H1 (cell line): ENCODE data around the gene SESN3. TPM values are rescaled to one million over a fixed set of nuclear protein-coding genes. Genes with fewer than 3 reads are reported as not detected.

Source experiments
- CTCF ChIA-PET: fragments of 300-600 bp; sonication (Branson Sonifier 250); formaldehyde crosslinking; loops from one replicate; lab custom pipeline; 2021; ENCODE audit not compliant: partially characterized antibody; lab: Charles Lee
- POLR2A ChIA-PET: fragments of 300-600 bp; sonication (Branson Sonifier 250); formaldehyde crosslinking; loops from one replicate; lab custom pipeline; 2021; ENCODE audit warnings: inconsistent platforms; ENCODE audit not compliant: partially characterized antibody; lab: Charles Lee
- DNase-seq, 2 experiments: peaks; one replicate each; pipeline versions ENCODE4 v3.0.0 to v3.0.0-alpha.2; 2010 to 2022; ENCODE audit warnings: low spot score in 2 of 2, low read depth in 1 of 2, mixed read lengths in 1 of 2
- FAIRE-seq: peaks from 2 replicates; lab custom pipeline; 2011; peaks lifted over from hg19 to GRCh38; lab: Jason Lieb, UNC
- H2AFZ ChIP-seq: 2 replicates; pipeline ENCODE4 v1.8.1; 2012; ENCODE audit warnings: low read length, inconsistent platforms
- H2AK5ac ChIP-seq: 2 replicates; pipeline ENCODE4 v1.6.1; 2013; ENCODE audit warnings: low read depth, low read length
- H2BK120ac ChIP-seq: replicated peaks from 2 replicates; pipeline ENCODE3; 2013; ENCODE audit warnings: low read depth, low read length, inconsistent platforms
- H2BK12ac ChIP-seq: 2 replicates; pipeline ENCODE4 v1.6.1; 2013; ENCODE audit warnings: low read depth, low read length
- H2BK15ac ChIP-seq: 2 replicates; pipeline ENCODE4 v1.6.1; 2013; ENCODE audit warnings: low read length
- H2BK20ac ChIP-seq: 2 replicates; pipeline ENCODE4 v1.6.1; 2013; ENCODE audit warnings: low read length
- H2BK5ac ChIP-seq: 2 replicates; pipeline ENCODE4 v1.6.1; 2013; ENCODE audit warnings: low read depth, low read length
- H3K14ac ChIP-seq: 2 replicates; pipeline ENCODE4 v1.6.1; 2013; ENCODE audit warnings: inconsistent platforms; ENCODE audit not compliant: insufficient read length
- H3K18ac ChIP-seq: 2 replicates; pipeline ENCODE4 v1.6.1; 2013; ENCODE audit warnings: low read length; ENCODE audit errors: extremely low read depth
- H3K23ac ChIP-seq: 2 replicates; pipeline ENCODE4 v1.6.1; 2013; ENCODE audit warnings: inconsistent platforms; ENCODE audit not compliant: insufficient read length
- H3K23me2 ChIP-seq: 2 replicates; pipeline ENCODE4 v1.6.1; 2013; ENCODE audit warnings: low read depth, low read length
- H3K27ac ChIP-seq: 2 replicates; pipeline ENCODE4 v1.6.1; 2011; ENCODE audit warnings: low read depth, low read length, inconsistent platforms
- H3K27me3 ChIP-seq, 4 experiments: replicated peaks in 1 of 4; 1 replicate in 1 of 4; 2 replicates in 3 of 4; pipeline versions ENCODE4 v1.6.1 to v1.8.1; 2011 to 2013; ENCODE audit warnings: low read length in 3 of 4, mild to moderate bottlenecking in 3 of 4, inconsistent platforms in 2 of 4, mixed read lengths in 2 of 4, moderate library complexity in 1 of 4; ENCODE audit not compliant: control insufficient read depth in 3 of 4, insufficient read depth in 3 of 4; ENCODE audit errors: extremely low read depth in 1 of 4
- H3K36me3 ChIP-seq, 4 experiments: 2 replicates each; pipeline versions ENCODE4 v1.6.1 to v1.8.1; 2011 to 2013; ENCODE audit warnings: mild to moderate bottlenecking in 4 of 4, low read length in 3 of 4, moderate library complexity in 2 of 4, control low read depth in 1 of 4, inconsistent platforms in 1 of 4; ENCODE audit not compliant: insufficient read depth in 4 of 4, control insufficient read depth in 2 of 4
- H3K4ac ChIP-seq: replicated peaks from 2 replicates; pipeline ENCODE3; 2013; ENCODE audit warnings: low read length, low read depth, mixed read lengths, inconsistent platforms; ENCODE audit not compliant: insufficient read length
- H3K4me1 ChIP-seq, 4 experiments: replicated peaks in 1 of 4; 1 replicate in 1 of 4; 2 replicates in 3 of 4; pipeline versions ENCODE4 v1.6.1 to v1.8.1; 2011 to 2013; ENCODE audit warnings: low read length in 3 of 4, inconsistent platforms in 2 of 4, mixed read lengths in 1 of 4; ENCODE audit not compliant: insufficient read depth in 4 of 4, control insufficient read depth in 3 of 4
- H3K4me2 ChIP-seq, 2 experiments: 2 replicates each; pipeline versions ENCODE4 v1.6.1 to v1.8.1; 2011 to 2013; ENCODE audit warnings: low read depth in 2 of 2, low read length in 2 of 2, control low read depth in 1 of 2, inconsistent platforms in 1 of 2, mild to moderate bottlenecking in 1 of 2; ENCODE audit not compliant: insufficient read depth in 1 of 2
- H3K4me3 ChIP-seq, 4 experiments: fragments of 200-600, 300-600 bp in 1 of 4; sonication (generic), shearing (Covaris generic), sonication (Bioruptor Twin) in 1 of 4; 2 replicates each; pipeline versions ENCODE4 v1.5.1 to v1.8.1; 2011 to 2016; ENCODE audit warnings: low read length in 4 of 4, low read depth in 3 of 4, control low read depth in 2 of 4, inconsistent platforms in 2 of 4, mild to moderate bottlenecking in 2 of 4, mixed read lengths in 1 of 4, moderate library complexity in 1 of 4; ENCODE audit not compliant: insufficient read depth in 2 of 4; ENCODE audit errors: extremely low read depth in 1 of 4
- H3K56ac ChIP-seq: replicated peaks from 2 replicates; pipeline ENCODE3; 2013; ENCODE audit warnings: low read depth, mild to moderate bottlenecking, mixed read lengths, low read length, inconsistent platforms; ENCODE audit not compliant: insufficient read length
- H3K79me1 ChIP-seq: 2 replicates; pipeline ENCODE4 v1.6.1; 2013; ENCODE audit warnings: low read depth, low read length, control low read depth
- H3K79me2 ChIP-seq, 2 experiments: 2 replicates each; pipeline versions ENCODE4 v1.6.1 to v1.8.1; 2012 to 2013; ENCODE audit warnings: low read length in 2 of 2, mild to moderate bottlenecking in 2 of 2, inconsistent platforms in 1 of 2; ENCODE audit not compliant: insufficient read depth in 2 of 2, control insufficient read depth in 1 of 2
- H3K9ac ChIP-seq, 4 experiments: replicated peaks in 1 of 4; 1 replicate in 1 of 4; 2 replicates in 3 of 4; pipeline versions ENCODE4 v1.6.1 to v1.8.1; 2011 to 2013; ENCODE audit warnings: low read depth in 3 of 4, low read length in 3 of 4, control low read depth in 2 of 4, mild to moderate bottlenecking in 2 of 4, moderate library complexity in 2 of 4, inconsistent platforms in 1 of 4; ENCODE audit errors: extremely low read depth in 1 of 4
- H3K9me3 ChIP-seq, 2 experiments: 2 replicates each; pipeline versions ENCODE4 v1.6.1 to v1.8.1; 2012 to 2013; ENCODE audit warnings: mild to moderate bottlenecking in 2 of 2, moderate library complexity in 2 of 2, control low read depth in 1 of 2, inconsistent platforms in 1 of 2, low read depth in 1 of 2, low read length in 1 of 2, mixed read lengths in 1 of 2; ENCODE audit not compliant: insufficient read depth in 2 of 2
- H4K20me1 ChIP-seq, 2 experiments: replicated peaks in 1 of 2; 2 replicates each; pipeline versions ENCODE3 to v1.8.1; 2011 to 2013; ENCODE audit warnings: inconsistent platforms in 2 of 2, low read length in 2 of 2, mild to moderate bottlenecking in 1 of 2; ENCODE audit not compliant: insufficient read depth in 2 of 2, control insufficient read depth in 1 of 2
- H4K5ac ChIP-seq: 2 replicates; pipeline ENCODE4 v1.6.1; 2013; ENCODE audit warnings: low read length, low read depth, mixed read lengths, inconsistent platforms; ENCODE audit not compliant: insufficient read length
- H4K8ac ChIP-seq: 2 replicates; pipeline ENCODE4 v1.8.0; 2013; ENCODE audit warnings: mild to moderate bottlenecking, moderate library complexity, low read length, inconsistent platforms; ENCODE audit not compliant: insufficient read depth; ENCODE audit errors: extremely low read depth
- H4K91ac ChIP-seq: replicated peaks from 2 replicates; pipeline ENCODE3; 2013; ENCODE audit warnings: low read length, mixed read lengths, inconsistent platforms; ENCODE audit not compliant: insufficient read length
- ASH2L ChIP-seq: fragments of 200-600, 300-600 bp; sonication (generic); IDR thresholded peaks from one replicate; pipeline ENCODE4 v1.7.1; 2017; ENCODE audit warnings: low read length
- MAX ChIP-seq: IDR thresholded peaks from 2 replicates; pipeline ENCODE4 v1.6.1; 2012; ENCODE audit warnings: inconsistent platforms
- WGBS, 2 experiments: shearing (Covaris generic) in 1 of 2; methylation state at CpG; one replicate each; pipeline versions ENCODE4 v1.1.6 to v1.1.7; 2013 to 2015; ENCODE audit warnings: low lambda C conversion rate in 2 of 2, mixed read lengths in 2 of 2, inconsistent platforms in 1 of 2, low coverage in 1 of 2, missing lambda C conversion rate in 1 of 2; ENCODE audit not compliant: insufficient replicate concordance in 2 of 2, insufficient coverage in 1 of 2, insufficient read length in 1 of 2; ENCODE audit errors: extremely low coverage in 1 of 2, missing lambda C conversion rate in 1 of 2; 5-methylcytosine and 5-hydroxymethylcytosine counted together
- polyA plus RNA-seq, 7 experiments: library from polyadenylated mRNA; depleted of rRNA in 3 of 7; stranded (reverse) in 5 of 7; unstranded in 2 of 7; fragments of >200 nt in 5 of 7; fragments of 200-250 nt in 2 of 7; gene quantifications; 1 replicate in 5 of 7; 2 replicates in 1 of 7; 4 replicates in 1 of 7; pipeline versions ENCODE4 v1.2.1 to v1.2.3, GENCODE V29; 2011 to 2013; ENCODE audit warnings: missing spikeins in 2 of 7, mixed read lengths in 2 of 7
- total RNA-seq: library from RNA; stranded (reverse); fragmentation: NEBNext Ultra II Directional; extraction: Animal tissue kit (Norgen Biotek cat#: 25700); gene quantifications from 2 replicates; pipeline ENCODE4 v1.2.1, GENCODE V29; 2021

The SESN3 gene
- total and polyA plus RNA-seq, 2 of the 8 experiments (the other 6 are each of a cell fraction or from before 2014, with no cell fraction given), result 10.2 to 31.1 TPM

GRCh38 chr11:95157824-95158223 lies 73.2 kb downstream of the SESN3 start:
- Histone ChIP-seq H4K8ac (no peak overlapping the region), H3K4me3 (no peak overlapping the region), H3K79me1 (no peaks in the 10 kb centered on the region), H2BK120ac (no peak overlapping the region), H2BK5ac (no peak overlapping the region), H4K20me1 (no peaks in the 10 kb centered on the region), H2AFZ (no peak overlapping the region), H2BK20ac (no peak overlapping the region), H4K5ac (no peak overlapping the region), H2AK5ac (no peak overlapping the region; the same call in 1 of the 2 replicates), H3K36me3 (no peaks in the 10 kb centered on the region), H2BK15ac (no peak overlapping the region), H3K4me2 (no peak overlapping the region), H3K9me3 (no peaks in the 10 kb centered on the region; a peak in 1 of 4 replicates), H3K14ac (no peak overlapping the region), H3K27me3 (no peaks in the 10 kb centered on the region), H3K4me1 (no peaks in the 10 kb centered on the region), H3K79me2 (no peaks in the 10 kb centered on the region), H3K27ac (no peak overlapping the region), H3K56ac (no peak overlapping the region), H3K23ac (no peak overlapping the region), H4K91ac (no peak overlapping the region), H3K9ac (no peak overlapping the region), H3K18ac (no peak overlapping the region), H2BK12ac (no peak overlapping the region), H3K4ac (no peak overlapping the region), H3K23me2 (no peaks in the 10 kb centered on the region)
- FAIRE-seq (no peak), DNase-seq (no peak)
- ChIA-PET POLR2A (interaction anchor here (1.0 kb wide), 1 partner anchor 72 kb away, joined by 3 read pairs; no protein-coding TSS in a partner anchor), CTCF (interaction anchor here (0.5 to 17.5 kb wide), 28 partner anchors 13 to 607 kb away, joined by 3 to 407 read pairs (median 5); partner anchors contain the start of gene SESN3)
- TF ChIP-seq ASH2L (no peak), MAX (no peak)
- WGBS, 2 experiments, result 100% methylated on average over 1 of the region's 1 CpG; no CpG with 5 or more reads in 1 of the 2 experiments
